K562 (cell line): ENCODE data around the gene TYMP. TPM values are rescaled to one million over a fixed set of nuclear protein-coding genes. Genes with fewer than 3 reads are reported as not detected.

ENCODE experiments used
- COPS2 ChIP-seq: fragments of 450-650 bp; conservative IDR thresholded peaks from 2 replicates; pipeline ENCODE4 v1.6.1; 2016; ENCODE audit warnings: mild to moderate bottlenecking, moderate library complexity
- CXXC5 ChIP-seq: fragments of 250-450 bp; sonication (Bioruptor Pico); IDR thresholded peaks from 2 replicates; pipeline ENCODE4 v1.8.0; 2022; ENCODE audit warnings: inconsistent platforms, mild to moderate bottlenecking, moderate library complexity
- DMBX1 ChIP-seq: fragments of 250-450 bp; sonication (Bioruptor Pico); IDR thresholded peaks from 2 replicates; pipeline ENCODE4 v1.8.0; 2022; ENCODE audit warnings: inconsistent platforms, mild to moderate bottlenecking, moderate library complexity, borderline replicate concordance
- EP300 ChIP-seq: IDR thresholded peaks from 2 replicates; pipeline ENCODE4 v1.6.1; 2012; ENCODE audit warnings: low read length, improper control_type of control experiment
- ETS1 ChIP-seq: conservative IDR thresholded peaks from 2 replicates; pipeline ENCODE4 v1.6.1; 2011; ENCODE audit warnings: low read depth, mild to moderate bottlenecking, low read length; ENCODE audit not compliant: control insufficient read depth
- IFI16 ChIP-seq: fragments of 250-450 bp; sonication (Bioruptor Pico); IDR thresholded peaks from 2 replicates; pipeline ENCODE4 v2.1.2; 2022; ENCODE audit warnings: mild to moderate bottlenecking, inconsistent platforms
- NFIC ChIP-seq: fragments of 450-650 bp; IDR thresholded peaks from 2 replicates; pipeline ENCODE4 v1.6.1; 2017; ENCODE audit warnings: mild to moderate bottlenecking, inconsistent platforms
- PPARD ChIP-seq: fragments of 250-450 bp; sonication (Bioruptor Pico); IDR thresholded peaks from 2 replicates; pipeline ENCODE4 v1.8.0; 2022; ENCODE audit warnings: inconsistent platforms, mild to moderate bottlenecking, moderate library complexity
- RREB1 ChIP-seq: fragments of 250-450 bp; sonication (Bioruptor Pico); IDR thresholded peaks from 2 replicates; pipeline ENCODE4 v1.4.0; 2020
- ZNF431 ChIP-seq: sonication (generic); formaldehyde crosslinking; IDR thresholded peaks from 2 replicates; pipeline ENCODE4 v1.8.0; 2022; ENCODE audit warnings: mild to moderate bottlenecking, missing genetic modification reagents
- ZNF511 ChIP-seq: sonication (generic); formaldehyde crosslinking; IDR thresholded peaks from 2 replicates; pipeline ENCODE4 v1.8.0; 2022; ENCODE audit warnings: mild to moderate bottlenecking, missing genetic modification reagents
- ZNF584 ChIP-seq: fragments of 200-800 bp; sonication (Bioruptor generic); IDR thresholded peaks from 2 replicates; pipeline ENCODE4 v1.6.1; 2016; ENCODE audit warnings: low read depth, mild to moderate bottlenecking, missing genetic modification characterization, missing compliant biosample characterization
- ZNF830 ChIP-seq: fragments of 250-450 bp; sonication (Bioruptor Pico); IDR thresholded peaks from 2 replicates; pipeline ENCODE4 v1.5.0; 2021; ENCODE audit warnings: mild to moderate bottlenecking
- polyA plus RNA-seq, 8 experiments: library from polyadenylated mRNA; depleted of rRNA in 4 of 8; stranded (reverse) in 5 of 8; unstranded in 3 of 8; fragments of >200 nt; fragmentation: Nextera tagmentation in 2 of 8; fragmentation: Illumina TruSeq in 1 of 8; extraction: Ambion mirVana in 2 of 8; extraction: Trizol in 1 of 8; gene quantifications; 2 replicates each; pipeline versions ENCODE4 v1.2.1 to v1.2.3, GENCODE V29; 2011 to 2014; ENCODE audit warnings: inconsistent platforms in 1 of 8, missing spikeins in 1 of 8
- total RNA-seq, 7 experiments: library from RNA; depleted of rRNA in 6 of 7; stranded (reverse); fragments of >200 nt in 6 of 7; fragmentation: Illumina TruSeq in 2 of 7; extraction: Trizol in 2 of 7; gene quantifications; 2 replicates each; pipeline versions ENCODE4 v1.2.1 to v1.2.3, GENCODE V29; 2011 to 2021; ENCODE audit warnings: low replicate concordance in 1 of 7
- TF ChIP-seq, protein P1 (sequence below), 2 experiments: fragments of 450-650 bp; conservative IDR thresholded peaks; 2 replicates each; pipeline ENCODE4 v1.6.1; 2017; ENCODE audit warnings: mild to moderate bottlenecking in 2 of 2, moderate library complexity in 2 of 2

TYMP gene
- total and polyA plus RNA-seq, 9 of the 15 experiments (the other 6 are each of a cell fraction or from before 2014, with no cell fraction given) = 0.03 to 4.0 (median 2.4) TPM; not detected in 4

- TF ChIP-seq, protein P1, sequence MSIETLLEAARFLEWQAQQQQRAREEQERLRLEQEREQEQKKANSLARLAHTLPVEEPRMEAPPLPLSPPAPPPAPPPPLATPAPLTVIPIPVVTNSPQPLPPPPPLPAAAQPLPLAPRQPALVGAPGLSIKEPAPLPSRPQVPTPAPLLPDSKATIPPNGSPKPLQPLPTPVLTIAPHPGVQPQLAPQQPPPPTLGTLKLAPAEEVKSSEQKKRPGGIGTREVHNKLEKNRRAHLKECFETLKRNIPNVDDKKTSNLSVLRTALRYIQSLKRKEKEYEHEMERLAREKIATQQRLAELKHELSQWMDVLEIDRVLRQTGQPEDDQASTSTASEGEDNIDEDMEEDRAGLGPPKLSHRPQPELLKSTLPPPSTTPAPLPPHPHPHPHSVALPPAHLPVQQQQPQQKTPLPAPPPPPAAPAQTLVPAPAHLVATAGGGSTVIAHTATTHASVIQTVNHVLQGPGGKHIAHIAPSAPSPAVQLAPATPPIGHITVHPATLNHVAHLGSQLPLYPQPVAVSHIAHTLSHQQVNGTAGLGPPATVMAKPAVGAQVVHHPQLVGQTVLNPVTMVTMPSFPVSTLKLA (conservative IDR thresholded peaks at IDR 0.05) = peak in 1 of 2 experiments; percentile 4; a peak in 1 of 4 replicates
- TF ChIP-seq NFIC (peak; percentile 28; the same call in 1 of the 2 replicates), ZNF431 (CRISPR knock-in tag) (no peak), ZNF830 (CRISPR knock-in tag) (0 out of 2 replicates have a peak, but pooled peaks have one; percentile 26), EP300 (no peak), ETS1 (0 out of 2 replicates have a peak, but pooled peaks have one; percentile 20), RREB1 (0 out of 2 replicates have a peak, but pooled peaks have one; percentile 18), CXXC5 (CRISPR knock-in tag) (peak; percentile 43), IFI16 (CRISPR knock-in tag) (no peak), COPS2 (no peak), DMBX1 (CRISPR knock-in tag) (0 out of 2 replicates have a peak, but pooled peaks have one; percentile 36), ZNF511 (peak; percentile 69; the same call in 1 of the 2 replicates), ZNF584 (no peak), PPARD (no peak)
Measured at GRCh38 chr22:50526108-50526833, 3.5 kb downstream of the TYMP start (continued).
